Ascending aorta (tissue), 2 donors: ENCODE measurements around the gene ITGB3BP. TPM values are rescaled to one million over a fixed set of nuclear protein-coding genes. Genes with fewer than 3 reads are reported as not detected.

Experiments used
- DNase-seq, 2 donors: peaks; one replicate each; pipeline ENCODE4 v3.0.0-alpha.2; 2019; ENCODE audit warnings: low spot score in 2 of 2
- H3K27ac ChIP-seq, 2 donors: fragments of 200-600 bp; sonication (generic); one replicate each; pipeline ENCODE4 v1.5.1; 2016 to 2017; ENCODE audit warnings: mild to moderate bottlenecking in 1 of 2
- H3K27me3 ChIP-seq: fragments of 200-600 bp; sonication (generic); one replicate; pipeline ENCODE4 v1.5.1; 2017
- H3K36me3 ChIP-seq, 2 donors: fragments of 200-600 bp; sonication (generic); one replicate each; pipeline ENCODE4 v1.5.1; 2016
- H3K4me1 ChIP-seq, 2 donors: fragments of 200-600 bp; sonication (generic); one replicate each; pipeline ENCODE4 v1.5.1; 2016 to 2017; ENCODE audit warnings: mild to moderate bottlenecking in 1 of 2
- H3K4me3 ChIP-seq, 2 donors: fragments of 200-600 bp; sonication (generic); one replicate each; pipeline ENCODE4 v1.5.1; 2016 to 2017; ENCODE audit warnings: mild to moderate bottlenecking in 1 of 2
- H3K9me3 ChIP-seq, 2 donors: fragments of 200-600 bp; sonication (generic); one replicate each; pipeline ENCODE4 v1.5.1; 2016
- CTCF ChIP-seq, 3 experiments: fragments of 200-600 bp in 2 of 3; fragments of 450-650 bp in 1 of 3; sonication (generic) in 2 of 3; IDR thresholded peaks; one replicate each; pipeline ENCODE4 v1.5.1; 2016 to 2019; ENCODE audit warnings: antibody characterized with exemption in 3 of 3, mild to moderate bottlenecking in 1 of 3, moderate library complexity in 1 of 3
- intact Hi-C: fragments of 100-400 bp; cut with DNase I; formaldehyde crosslinking; loops from one replicate; pipeline ENCODE4 v1.15.1; 2023
- total RNA-seq: library from RNA; depleted of rRNA; stranded (reverse); fragments of >200 nt; gene quantifications from one replicate; pipeline ENCODE4 v1.1.0, GENCODE V29; 2016

The ITGB3BP gene
- total RNA-seq, 1 donor from 2014 or later, result 4.2 TPM

GRCh38 chr1:63458750-63459149 lies 64.3 kb downstream of the ITGB3BP start:
- intact Hi-C loops, result no loop called here
- no peak overlapping the region for H3K4me3 ChIP-seq
- H3K4me1 ChIP-seq, result no peaks in the 10 kb centered on the region
- no peak for DNase-seq
- H3K36me3 ChIP-seq, result no peaks in the 10 kb centered on the region
- peaks cover 8 to 11% of the 10 kb centered on the region in 2 donors for H3K9me3 ChIP-seq
- no peak overlapping the region for H3K27ac ChIP-seq
- H3K27me3 ChIP-seq, result no peaks in the 10 kb centered on the region
- no peak for TF ChIP-seq CTCF (IDR thresholded peaks at IDR 0.05)

- intact Hi-C loops, result no loop called here
- H3K27ac ChIP-seq, result no peak overlapping the region
These were observed 68.8 kb downstream of the ITGB3BP start for GRCh38 chr1:63454269-63454668.

GRCh38 chr1:63453232-63453631 lies 69.8 kb downstream of the ITGB3BP start:
- H3K4me1 ChIP-seq, result no peaks in the 10 kb centered on the region
- no peaks in the 10 kb centered on the region for H3K27me3 ChIP-seq
- DNase-seq, result no peak
- H3K27ac ChIP-seq, result no peak overlapping the region
- TF ChIP-seq CTCF (IDR thresholded peaks at IDR 0.05), result no peak
- no peaks in the 10 kb centered on the region for H3K9me3 ChIP-seq
- intact Hi-C loops, result no loop called here
- H3K36me3 ChIP-seq, result no peaks in the 10 kb centered on the region
- no peak overlapping the region for H3K4me3 ChIP-seq

More at GRCh38 chr1:63454269-63454668, 68.8 kb downstream of the ITGB3BP start:
- H3K4me1 ChIP-seq, result no peaks in the 10 kb centered on the region
- no peaks in the 10 kb centered on the region for H3K27me3 ChIP-seq
- no peak for TF ChIP-seq CTCF (IDR thresholded peaks at IDR 0.05)
- DNase-seq, result no peak
- H3K36me3 ChIP-seq, result no peaks in the 10 kb centered on the region
- no peak overlapping the region for H3K4me3 ChIP-seq
- H3K9me3 ChIP-seq, result no peaks in the 10 kb centered on the region

GRCh38 chr1:63450416-63450815 lies 72.6 kb downstream of the ITGB3BP start:
- Histone ChIP-seq H3K27ac (no peak overlapping the region), H3K36me3 (no peaks in the 10 kb centered on the region), H3K4me3 (no peak overlapping the region), H3K27me3 (no peaks in the 10 kb centered on the region), H3K9me3 (no peaks in the 10 kb centered on the region), H3K4me1 (no peaks in the 10 kb centered on the region)
- intact Hi-C loops, result no loop called here
- no peak for TF ChIP-seq CTCF (IDR thresholded peaks at IDR 0.05)
- no peak for DNase-seq

- intact Hi-C loops, result no loop called here
- H3K36me3 ChIP-seq, result no peaks in the 10 kb centered on the region
- no peaks in the 10 kb centered on the region for H3K9me3 ChIP-seq
- no peaks in the 10 kb centered on the region for H3K27me3 ChIP-seq
- TF ChIP-seq CTCF (IDR thresholded peaks at IDR 0.05), result no peak
- H3K4me3 ChIP-seq, result no peak overlapping the region
- no peaks in the 10 kb centered on the region for H3K4me1 ChIP-seq
- no peak for DNase-seq
- H3K27ac ChIP-seq, result no peak overlapping the region
These were observed 74.2 kb downstream of the ITGB3BP start for GRCh38 chr1:63448731-63449246.

- intact Hi-C loops, result no loop called here
- H3K27me3 ChIP-seq, result no peaks in the 10 kb centered on the region
- DNase-seq, result no peak
These were observed 80.9 kb downstream of the ITGB3BP start for GRCh38 chr1:63442141-63442475.

More at GRCh38 chr1:63442141-63442475, 80.9 kb downstream of the ITGB3BP start:
- H3K36me3 ChIP-seq, result peaks cover 0 to 3% of the 10 kb centered on the region in 2 donors
- no peaks in the 10 kb centered on the region for H3K4me1 ChIP-seq
- H3K27ac ChIP-seq, result no peak overlapping the region
- TF ChIP-seq CTCF (IDR thresholded peaks at IDR 0.05), result no peak
- no peak overlapping the region for H3K4me3 ChIP-seq
- H3K9me3 ChIP-seq, result no peaks in the 10 kb centered on the region
